GM04503 (cell line): Measurements from ENCODE around the gene RTN4RL1.

Experiments
- DNase-seq: peaks from one replicate; pipeline ENCODE4 v3.0.0-alpha.2; 2012; ENCODE audit warnings: low read depth

RTN4RL1 gene

GRCh38 chr17:1976000-1976682 lies 49.0 kb downstream of the RTN4RL1 start:
- DNase-seq, result no peak

GRCh38 chr17:1975573-1975972 lies 49.6 kb downstream of the RTN4RL1 start:
- no peak for DNase-seq

GRCh38 chr17:1972487-1973160 lies 52.5 kb downstream of the RTN4RL1 start:
- no peak for DNase-seq

- no peak for DNase-seq
Measured at GRCh38 chr17:1970843-1971384, 54.2 kb downstream of the RTN4RL1 start.

- no peak for DNase-seq
Measured at GRCh38 chr17:1969712-1970111, 55.4 kb downstream of the RTN4RL1 start.

GRCh38 chr17:1967213-1967612 lies 57.9 kb downstream of the RTN4RL1 start:
- no peak for DNase-seq

GRCh38 chr17:1966274-1967086 lies 58.7 kb downstream of the RTN4RL1 start:
- no peak for DNase-seq

GRCh38 chr17:1965556-1966273 lies 59.4 kb downstream of the RTN4RL1 start:
- no peak for DNase-seq

GRCh38 chr17:1963250-1963649 lies 61.9 kb downstream of the RTN4RL1 start:
- no peak for DNase-seq

GRCh38 chr17:1961189-1961588 lies 63.9 kb downstream of the RTN4RL1 start:
- DNase-seq, result no peak

- DNase-seq, result no peak
Measured at GRCh38 chr17:1960545-1960912, 64.6 kb downstream of the RTN4RL1 start.

- no peak for DNase-seq
Measured at GRCh38 chr17:1959871-1960544, 65.1 kb downstream of the RTN4RL1 start.

GRCh38 chr17:1958134-1958881 lies 66.8 kb downstream of the RTN4RL1 start:
- DNase-seq, result no peak

- no peak for DNase-seq
Measured at GRCh38 chr17:1957037-1957436, 68.1 kb downstream of the RTN4RL1 start.

GRCh38 chr17:1956134-1956533 lies 69.0 kb downstream of the RTN4RL1 start:
- no peak for DNase-seq

GRCh38 chr17:1953831-1954230 lies 71.3 kb downstream of the RTN4RL1 start:
- no peak for DNase-seq

- DNase-seq, result no peak
Measured at GRCh38 chr17:1951920-1952319, 73.2 kb downstream of the RTN4RL1 start.

GRCh38 chr17:1949754-1950153 lies 75.4 kb downstream of the RTN4RL1 start:
- DNase-seq, result no peak

- DNase-seq, result no peak
Measured at GRCh38 chr17:1948517-1948825, 76.7 kb downstream of the RTN4RL1 start.

- no peak for DNase-seq
Measured at GRCh38 chr17:1947743-1948516, 77.2 kb downstream of the RTN4RL1 start.
